Left lung (tissue), 10 donors: ENCODE data around the gene TMEM247. TPM values are rescaled to one million over a fixed set of nuclear protein-coding genes. Genes with fewer than 3 reads are reported as not detected.

Source experiments
- ATAC-seq: fragments of 200-7000 bp; cut with Tn5 transposase; one replicate; pipeline ENCODE4 v1.9.1; 2020; ENCODE audit warnings: moderate library complexity
- DNase-seq, 4 donors: peaks; one replicate each; pipeline ENCODE4 v3.0.0-alpha.2; 2013 to 2020
- H3K27ac ChIP-seq, 2 donors: fragments of 200-600 bp; sonication (generic) in 1 of 2; one replicate each; pipeline versions ENCODE4 v1.5.0 to v1.8.0; 2020 to 2021
- H3K27me3 ChIP-seq, 2 donors: fragments of 200-600 bp; sonication (generic) in 1 of 2; one replicate each; pipeline versions ENCODE4 v1.5.0 to v1.8.0; 2020 to 2021
- H3K36me3 ChIP-seq, 2 donors: fragments of 200-600 bp; sonication (generic) in 1 of 2; one replicate each; pipeline versions ENCODE4 v1.5.0 to v1.8.0; 2020 to 2021
- H3K4me1 ChIP-seq, 2 donors: fragments of 200-600 bp; one replicate each; pipeline ENCODE4 v1.8.0; 2021
- H3K4me3 ChIP-seq, 2 donors: fragments of 200-600 bp; sonication (generic) in 1 of 2; one replicate each; pipeline versions ENCODE4 v1.5.0 to v1.8.0; 2020 to 2021; ENCODE audit warnings: mild to moderate bottlenecking in 1 of 2
- H3K9me3 ChIP-seq, 2 donors: fragments of 200-600 bp; sonication (generic) in 1 of 2; one replicate each; pipeline versions ENCODE4 v1.5.0 to v1.8.0; 2020 to 2021
- CTCF ChIP-seq, 2 donors: fragments of 200-600 bp; sonication (generic) in 1 of 2; IDR thresholded peaks; one replicate each; pipeline versions ENCODE4 v1.5.0 to v1.8.0; 2021; ENCODE audit warnings: antibody characterized with exemption in 2 of 2
- intact Hi-C, 2 donors: fragments of 100-400 bp; cut with DNase I; formaldehyde crosslinking; loops; one replicate each; pipeline versions ENCODE4 v1.11.2 to v1.14.2; 2022
- polyA plus RNA-seq, 6 donors: library from polyadenylated mRNA; unstranded; fragments of 120-200 nt; gene quantifications; one replicate each; pipeline ENCODE4 v1.2.1, GENCODE V29; 2013; ENCODE audit not compliant: insufficient read length in 6 of 6
- total RNA-seq, 2 donors: library from RNA; stranded (reverse); fragmentation: NEBNext Ultra II Directional; extraction: Animal tissue kit (Norgen Biotek cat#: 25700); gene quantifications; one replicate each; pipeline ENCODE4 v1.2.1, GENCODE V29; 2021
- donor health status: DM: no; HTN: yes; CAD: no.
- donor health status: DM: no; HTN: no; CAD: no.

The TMEM247 gene
- total and polyA plus RNA-seq, 8 donors, result not detected

GRCh38 chr2:46447649-46448048, 31.7 kb upstream of the TMEM247 start:
- DNase-seq (no peak), ATAC-seq (no peak)
- no peak overlapping the region for H3K4me3 ChIP-seq
- intact Hi-C loops, result no loop called here
- H3K4me1 ChIP-seq, result no peaks in the 10 kb centered on the region
- H3K36me3 ChIP-seq, result no peaks in the 10 kb centered on the region
- no peaks in the 10 kb centered on the region for H3K27me3 ChIP-seq
- H3K9me3 ChIP-seq, result peaks cover 0 to 8% of the 10 kb centered on the region in 2 donors
- no peak overlapping the region for H3K27ac ChIP-seq
- TF ChIP-seq CTCF (IDR thresholded peaks at IDR 0.05), result no peak

- H3K36me3 ChIP-seq, result no peaks in the 10 kb centered on the region
- DNase-seq, result no peak
- H3K27me3 ChIP-seq, result no peaks in the 10 kb centered on the region
- ATAC-seq, result no peak
- no peaks in the 10 kb centered on the region for H3K4me1 ChIP-seq
- peaks cover 0 to 8% of the 10 kb centered on the region in 2 donors for H3K9me3 ChIP-seq
- H3K4me3 ChIP-seq, result no peak overlapping the region
- no peak overlapping the region for H3K27ac ChIP-seq
- no peak for TF ChIP-seq CTCF (IDR thresholded peaks at IDR 0.05)
- intact Hi-C loops, result no loop called here
These were observed 31.3 kb upstream of the TMEM247 start for GRCh38 chr2:46448111-46448510.

- intact Hi-C loops, result no loop called here
- DNase-seq, result no peak
- Histone ChIP-seq H3K4me3 (no peak overlapping the region), H3K9me3 (peaks cover 0 to 8% of the 10 kb centered on the region in 2 donors), H3K36me3 (no peaks in the 10 kb centered on the region), H3K4me1 (no peaks in the 10 kb centered on the region), H3K27me3 (no peaks in the 10 kb centered on the region), H3K27ac (no peak overlapping the region)
- ATAC-seq, result no peak
- no peak for TF ChIP-seq CTCF (IDR thresholded peaks at IDR 0.05)
These were observed 30.7 kb upstream of the TMEM247 start for GRCh38 chr2:46448641-46449040.

GRCh38 chr2:46449700-46450099, 29.7 kb upstream of the TMEM247 start:
- no peaks in the 10 kb centered on the region for H3K36me3 ChIP-seq
- intact Hi-C loops, result loop anchor here in 1 of 2 donors (10.0 kb wide), 1 partner anchor 65 kb away; no protein-coding TSS in a partner anchor
- no peaks in the 10 kb centered on the region for H3K27me3 ChIP-seq
- peaks cover 0 to 8% of the 10 kb centered on the region in 2 donors for H3K9me3 ChIP-seq
- no peaks in the 10 kb centered on the region for H3K4me1 ChIP-seq
- no peak for TF ChIP-seq CTCF (IDR thresholded peaks at IDR 0.05)
- ATAC-seq, result no peak
- H3K4me3 ChIP-seq, result no peak overlapping the region
- H3K27ac ChIP-seq, result no peak overlapping the region
- DNase-seq, result no peak

GRCh38 chr2:46451131-46451711, 28.1 kb upstream of the TMEM247 start:
- intact Hi-C loops, result loop anchor here in 1 of 2 donors (10.0 kb wide), 1 partner anchor 66 kb away; no protein-coding TSS in a partner anchor
- Histone ChIP-seq H3K4me3 (no peak overlapping the region), H3K27ac (no peak overlapping the region), H3K36me3 (no peaks in the 10 kb centered on the region), H3K27me3 (no peaks in the 10 kb centered on the region), H3K9me3 (no peaks in the 10 kb centered on the region), H3K4me1 (no peaks in the 10 kb centered on the region)
- no peak for TF ChIP-seq CTCF (IDR thresholded peaks at IDR 0.05)
- DNase-seq (no peak), ATAC-seq (no peak)
